ENCODE measurements around the gene VAC14. TPM values are rescaled to one million over a fixed set of nuclear protein-coding genes. Genes with fewer than 3 reads are reported as not detected.

The VAC14 gene
- total and polyA plus RNA-seq, 2 of the 8 experiments (the other 6 are each of a cell fraction or from before 2014, with no cell fraction given) = 56.0 to 108 TPM

- no peaks in the 10 kb centered on the region for H3K23me2 ChIP-seq (ENCODE audit: low read depth, low read length)
- no peak overlapping the region for H3K56ac ChIP-seq (replicated peaks; ENCODE audit: insufficient read length, low read depth, low read length)
- 96% methylated on average over 8 of the region's 8 CpGs; no CpG with 5 or more reads in 1 of the 2 experiments for WGBS, 2 experiments (ENCODE audit: extremely low coverage in 1 of 2, insufficient coverage in 1 of 2, insufficient read length in 1 of 2, insufficient replicate concordance in 2 of 2, low coverage in 1 of 2, low lambda C conversion rate in 2 of 2, missing lambda C conversion rate in 1 of 2)
- H3K23ac ChIP-seq (ENCODE audit: insufficient read length) = no peak overlapping the region
- no peak overlapping the region for H2BK5ac ChIP-seq (ENCODE audit: low read depth, low read length)
- H3K9me3 ChIP-seq (ENCODE audit: insufficient read depth in 2 of 2, low read depth in 1 of 2, low read length in 1 of 2) = no peaks in the 10 kb centered on the region
- no peak overlapping the region for H3K4ac ChIP-seq (replicated peaks; ENCODE audit: insufficient read length, low read depth, low read length)
- H3K36me3 ChIP-seq (ENCODE audit: control insufficient read depth in 2 of 4, insufficient read depth in 4 of 4, low read length in 3 of 4) = peaks cover 0 to 4% (median 2%) of the 10 kb centered on the region in 4 experiments; a peak in 4 of 8 replicates
- no peak overlapping the region for H3K18ac ChIP-seq (ENCODE audit: extremely low read depth, low read length)
- H3K4me2 ChIP-seq (ENCODE audit: insufficient read depth in 1 of 2, low read depth in 2 of 2, low read length in 2 of 2) = no peak overlapping the region
- DNase-seq (ENCODE audit: low read depth in 1 of 2, low spot score in 2 of 2) (no peak), FAIRE-seq (no peak)
- H4K91ac ChIP-seq (replicated peaks; ENCODE audit: insufficient read length, low read length) = no peak overlapping the region
- H2BK20ac ChIP-seq (ENCODE audit: low read length) = no peak overlapping the region
- 0 out of 2 replicates have a peak overlapping the region, but pooled peaks have one; percentile 35 for H4K8ac ChIP-seq (ENCODE audit: extremely low read depth, insufficient read depth, low read length)
- no peak overlapping the region for H2BK15ac ChIP-seq (ENCODE audit: low read length)
- POLR2A ChIA-PET (ENCODE audit: partially characterized antibody) = interaction anchor here (1.1 to 2.3 kb wide), 3 partner anchors 8 to 90 kb away, joined by 3 to 5 read pairs (median 5); no protein-coding TSS in a partner anchor
- no peak overlapping the region for H3K14ac ChIP-seq (ENCODE audit: insufficient read length)
- H3K79me1 ChIP-seq (ENCODE audit: low read depth, low read length) = no peaks in the 10 kb centered on the region
- H2BK12ac ChIP-seq (ENCODE audit: low read depth, low read length) = no peak overlapping the region
- no peak overlapping the region for H3K9ac ChIP-seq (replicated peaks in 1 of 4; ENCODE audit: extremely low read depth in 1 of 4, low read depth in 3 of 4, low read length in 3 of 4)
- no peak overlapping the region for H2AFZ ChIP-seq (ENCODE audit: low read length)
- no peak overlapping the region for H2AK5ac ChIP-seq (ENCODE audit: low read depth, low read length)
- CTCF ChIA-PET (ENCODE audit: partially characterized antibody) = interaction anchor here (0.8 to 5.8 kb wide), 9 partner anchors 11 to 116 kb away, joined by 3 to 141 read pairs (median 33); partner anchors contain the start of gene MTSS2
- no peaks in the 10 kb centered on the region for H3K4me1 ChIP-seq (replicated peaks in 1 of 4; ENCODE audit: control insufficient read depth in 3 of 4, insufficient read depth in 4 of 4, low read length in 3 of 4)
- no peak overlapping the region for H2BK120ac ChIP-seq (replicated peaks; ENCODE audit: low read depth, low read length)
- no peaks in the 10 kb centered on the region for H3K79me2 ChIP-seq (ENCODE audit: control insufficient read depth in 1 of 2, insufficient read depth in 2 of 2, low read length in 2 of 2)
- no peak overlapping the region for H4K5ac ChIP-seq (ENCODE audit: insufficient read length, low read depth, low read length)
- H4K20me1 ChIP-seq (replicated peaks in 1 of 2; ENCODE audit: control insufficient read depth in 1 of 2, insufficient read depth in 2 of 2, low read length in 2 of 2) = peaks cover 0 to 6% of the 10 kb centered on the region in 2 experiments
- H3K4me3 ChIP-seq (ENCODE audit: extremely low read depth in 1 of 4, insufficient read depth in 2 of 4, low read depth in 3 of 4, low read length in 4 of 4) = no peak overlapping the region
- H3K27me3 ChIP-seq (replicated peaks in 1 of 4; ENCODE audit: control insufficient read depth in 3 of 4, extremely low read depth in 1 of 4, insufficient read depth in 3 of 4, low read length in 3 of 4) = no peaks in the 10 kb centered on the region
- no peak overlapping the region for H3K27ac ChIP-seq (ENCODE audit: low read depth, low read length)
- no peak for TF ChIP-seq JUN (IDR thresholded peaks at IDR 0.05; ENCODE audit: low read depth, low read length)
- no peak for TF ChIP-seq TBP (IDR thresholded peaks at IDR 0.05; ENCODE audit: low read depth, low read length)
- TF ChIP-seq ZNF274 (IDR thresholded peaks at IDR 0.05; ENCODE audit: borderline replicate concordance, extremely low read depth, low read length) = no peak
- TF ChIP-seq, protein P1, sequence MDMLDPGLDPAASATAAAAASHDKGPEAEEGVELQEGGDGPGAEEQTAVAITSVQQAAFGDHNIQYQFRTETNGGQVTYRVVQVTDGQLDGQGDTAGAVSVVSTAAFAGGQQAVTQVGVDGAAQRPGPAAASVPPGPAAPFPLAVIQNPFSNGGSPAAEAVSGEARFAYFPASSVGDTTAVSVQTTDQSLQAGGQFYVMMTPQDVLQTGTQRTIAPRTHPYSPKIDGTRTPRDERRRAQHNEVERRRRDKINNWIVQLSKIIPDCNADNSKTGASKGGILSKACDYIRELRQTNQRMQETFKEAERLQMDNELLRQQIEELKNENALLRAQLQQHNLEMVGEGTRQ (IDR thresholded peaks at IDR 0.05; ENCODE audit: low read length) = no peak
- no peak for TF ChIP-seq ATF3 (IDR thresholded peaks at IDR 0.05; ENCODE audit: insufficient read depth, low read depth, low read length)
- TF ChIP-seq SP2 (IDR thresholded peaks at IDR 0.05; ENCODE audit: low read length) = no peak
- no peak for TF ChIP-seq SRF (IDR thresholded peaks at IDR 0.05; ENCODE audit: low read depth, low read length)
- TF ChIP-seq NRF1 (IDR thresholded peaks at IDR 0.05; ENCODE audit: low read depth, low read length) = no peak
- TF ChIP-seq GABPA (IDR thresholded peaks at IDR 0.05; ENCODE audit: borderline replicate concordance, insufficient read depth, low read length) = no peak
These were observed 31.8 kb downstream of the VAC14 start for GRCh38 chr16:70769131-70769530.
